DND-41 (cell line): ENCODE measurements around the gene PAMR1.

Source experiments
- CTCF ChIP-seq: IDR thresholded peaks from 2 replicates; pipeline ENCODE4 v1.5.1; 2012; ENCODE audit warnings: borderline replicate concordance, low read length, moderate library complexity, mild to moderate bottlenecking; ENCODE audit not compliant: poor library complexity, severe bottlenecking; ENCODE audit errors: extremely low read depth
- EZH2 ChIP-seq: IDR thresholded peaks from 3 replicates; pipeline ENCODE4 v1.6.1; 2012; ENCODE audit warnings: borderline replicate concordance, low read depth, mild to moderate bottlenecking, moderate library complexity, low read length, inconsistent platforms; ENCODE audit not compliant: severe bottlenecking

DNA sequence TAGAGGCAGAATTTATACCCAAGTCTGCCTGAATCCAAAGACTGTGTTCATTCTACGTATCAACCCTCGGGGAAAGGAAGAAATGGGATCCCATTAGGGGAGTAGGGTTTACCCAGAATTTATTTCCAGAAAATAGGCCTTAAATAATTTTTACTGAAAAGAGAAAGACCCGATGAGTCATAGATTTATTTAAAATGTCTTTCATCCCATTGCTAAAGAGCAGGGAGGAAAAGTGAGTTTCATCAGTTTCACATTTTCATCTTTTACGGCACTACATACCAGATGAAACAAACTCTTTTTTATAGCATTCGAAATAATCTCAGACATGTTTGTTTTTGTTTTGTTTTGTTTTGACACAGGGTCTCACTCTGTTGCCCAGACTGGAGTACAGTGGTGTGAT lies 137.4 kb downstream of the PAMR1 start:
- no peak for TF ChIP-seq CTCF
- no peak for TF ChIP-seq EZH2
